NCI-H128 (cell line): ENCODE data around the gene TBCEL.

Source experiments
- DNase-seq: peaks from one replicate; lab custom pipeline; 2025; ENCODE audit not compliant: unreplicated experiment; lab: John Stamatoyannopoulos, UW

Gene TBCEL

DNA sequence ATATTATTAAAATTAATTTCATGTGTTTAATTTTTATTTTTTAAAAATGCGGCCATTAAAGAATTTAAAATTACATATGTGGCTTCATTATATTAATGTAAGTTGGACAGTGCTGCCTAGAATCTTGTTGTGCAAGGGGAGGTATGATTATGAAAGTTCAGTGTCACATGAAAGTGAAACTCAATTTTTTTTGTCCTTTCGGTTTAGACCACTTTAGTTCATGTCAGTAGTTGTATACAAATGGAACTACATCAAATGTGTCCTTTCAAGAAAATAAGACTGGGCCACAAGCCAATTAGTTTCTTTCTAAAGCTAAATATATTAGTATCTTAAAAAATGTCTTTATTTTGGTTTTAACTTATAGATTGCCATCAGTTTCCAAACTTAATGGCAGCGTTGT, 35.7 kb downstream of the TBCEL start:
- DNase-seq = no peak

DNA sequence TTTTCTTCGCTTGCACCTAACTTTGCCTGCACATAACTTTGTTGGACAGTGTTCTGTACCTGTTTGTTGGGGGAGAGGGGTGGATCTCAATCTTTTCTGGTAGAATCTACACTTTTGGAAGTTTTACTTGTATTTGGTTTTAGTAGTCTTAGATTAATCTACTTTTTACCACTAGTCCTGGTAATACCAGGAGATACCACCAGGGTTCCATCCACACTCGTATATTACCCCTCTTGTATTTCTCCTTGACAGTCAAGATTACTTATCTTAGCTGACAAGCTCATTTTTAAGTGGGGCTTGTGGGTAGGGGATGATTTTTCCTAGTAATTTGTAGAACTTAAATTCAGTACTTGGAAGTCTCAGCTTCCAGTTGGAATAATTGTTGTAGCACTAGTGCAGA, 39.8 kb downstream of the TBCEL start:
- no peak for DNase-seq

DNA sequence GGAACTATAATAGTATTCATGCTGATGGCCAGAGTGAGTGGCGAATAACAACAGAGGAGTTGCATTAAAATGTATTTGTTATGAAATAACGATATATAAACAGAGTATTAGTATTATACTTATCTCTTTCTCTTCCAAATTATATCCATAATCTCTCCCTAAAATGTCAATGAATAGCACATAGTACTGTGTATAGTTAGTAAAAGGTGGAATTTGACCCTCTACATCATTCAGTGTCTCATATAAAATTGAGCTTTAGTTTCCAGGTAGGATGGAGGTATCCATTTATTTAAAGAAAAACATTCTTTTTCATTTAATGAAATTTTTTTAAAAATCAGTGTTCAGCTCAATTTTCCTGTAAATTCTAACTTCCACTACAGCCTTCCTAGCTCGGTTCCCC, 42.7 kb downstream of the TBCEL start:
- no peak for DNase-seq

DNA sequence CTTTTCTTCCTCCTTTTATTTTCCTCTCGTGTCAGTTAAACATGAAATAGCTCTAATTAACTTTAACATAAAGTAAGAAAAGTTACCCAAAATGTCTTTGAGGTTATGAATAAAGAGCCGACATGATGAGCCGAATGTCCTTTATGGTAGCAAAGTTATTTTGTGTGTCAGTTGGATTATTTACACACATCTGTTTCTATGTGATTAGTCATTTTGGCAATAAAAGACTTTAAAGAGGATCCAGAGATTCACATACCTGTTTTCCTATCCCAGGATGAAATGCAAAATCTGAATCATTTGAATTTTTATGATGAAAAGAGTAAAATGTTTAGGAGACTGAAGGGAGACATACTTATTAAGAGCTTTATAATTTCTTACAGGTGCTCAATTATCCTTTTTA, 43.1 kb downstream of the TBCEL start:
- DNase-seq = no peak

DNA sequence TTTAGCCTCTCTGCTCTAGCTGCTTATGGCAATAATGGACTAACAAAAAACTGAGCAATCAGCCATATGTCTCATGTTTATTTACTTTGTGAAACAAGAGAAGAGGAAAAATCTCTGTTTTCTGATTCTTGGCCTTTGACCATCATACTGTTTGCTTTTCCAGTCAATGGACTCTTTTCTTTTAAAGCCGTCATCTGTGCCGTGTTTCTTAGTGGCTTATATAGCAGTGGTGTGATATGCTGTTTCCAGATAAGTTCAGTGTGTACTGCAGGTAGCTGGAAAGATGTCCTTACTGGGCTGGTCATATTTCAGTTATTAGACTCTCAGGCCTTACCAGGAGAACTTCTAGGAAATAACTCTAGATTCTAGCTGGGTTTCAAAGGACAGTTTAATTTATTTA, 43.6 kb downstream of the TBCEL start:
- DNase-seq = no peak

DNA sequence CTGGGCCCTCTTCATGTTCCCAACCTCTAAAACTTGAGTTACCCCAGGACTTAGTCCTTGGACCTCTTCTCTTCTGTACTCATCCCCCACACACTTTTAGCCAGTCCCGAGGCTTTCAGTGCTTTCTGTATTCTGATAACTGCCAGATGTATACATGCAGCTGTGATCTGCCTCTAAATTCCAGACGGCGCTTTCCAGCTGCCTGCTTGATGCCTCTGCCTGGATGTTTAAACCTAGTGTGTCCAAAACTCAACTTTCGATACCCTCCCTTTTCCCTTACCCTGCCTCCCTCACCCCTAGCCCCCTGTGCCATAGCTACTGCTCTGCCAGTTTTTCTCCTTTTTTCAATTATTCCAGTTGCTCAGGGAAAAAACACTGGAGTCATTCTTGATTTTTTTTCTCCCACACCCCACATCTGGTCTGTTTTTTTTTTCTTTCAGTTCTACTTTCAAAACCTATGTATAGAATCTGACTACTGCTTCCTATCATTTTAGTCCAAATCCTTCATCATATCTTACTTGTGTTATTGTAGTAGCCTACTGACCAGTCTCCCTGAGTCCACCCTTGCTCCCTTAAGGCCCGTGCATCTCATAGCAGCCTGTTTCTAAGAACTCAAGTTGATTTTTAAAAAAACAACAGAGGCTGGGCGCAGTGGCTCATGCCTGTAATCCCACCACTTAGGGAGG, 44.2 kb downstream of the TBCEL start:
- no peak for DNase-seq

DNA sequence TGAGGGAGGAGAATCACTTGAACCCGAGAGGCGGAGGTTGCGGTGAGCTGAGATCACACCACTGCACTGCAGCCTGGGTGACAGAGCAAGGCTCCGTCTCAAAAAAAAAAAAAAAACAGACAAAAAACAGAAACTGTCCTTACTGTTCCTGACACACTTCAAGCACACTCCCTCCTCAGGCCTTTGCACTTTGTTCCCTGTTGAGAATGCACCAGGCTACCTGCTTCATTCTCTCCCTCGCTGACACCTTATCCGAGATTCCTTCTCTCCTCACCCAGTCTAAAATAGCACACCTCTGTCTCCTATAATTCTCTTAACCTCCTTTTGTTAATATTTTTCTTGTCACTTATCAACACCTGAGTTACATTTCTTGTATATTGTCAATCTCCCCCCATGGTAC, 44.9 kb downstream of the TBCEL start:
- DNase-seq = no peak

DNA sequence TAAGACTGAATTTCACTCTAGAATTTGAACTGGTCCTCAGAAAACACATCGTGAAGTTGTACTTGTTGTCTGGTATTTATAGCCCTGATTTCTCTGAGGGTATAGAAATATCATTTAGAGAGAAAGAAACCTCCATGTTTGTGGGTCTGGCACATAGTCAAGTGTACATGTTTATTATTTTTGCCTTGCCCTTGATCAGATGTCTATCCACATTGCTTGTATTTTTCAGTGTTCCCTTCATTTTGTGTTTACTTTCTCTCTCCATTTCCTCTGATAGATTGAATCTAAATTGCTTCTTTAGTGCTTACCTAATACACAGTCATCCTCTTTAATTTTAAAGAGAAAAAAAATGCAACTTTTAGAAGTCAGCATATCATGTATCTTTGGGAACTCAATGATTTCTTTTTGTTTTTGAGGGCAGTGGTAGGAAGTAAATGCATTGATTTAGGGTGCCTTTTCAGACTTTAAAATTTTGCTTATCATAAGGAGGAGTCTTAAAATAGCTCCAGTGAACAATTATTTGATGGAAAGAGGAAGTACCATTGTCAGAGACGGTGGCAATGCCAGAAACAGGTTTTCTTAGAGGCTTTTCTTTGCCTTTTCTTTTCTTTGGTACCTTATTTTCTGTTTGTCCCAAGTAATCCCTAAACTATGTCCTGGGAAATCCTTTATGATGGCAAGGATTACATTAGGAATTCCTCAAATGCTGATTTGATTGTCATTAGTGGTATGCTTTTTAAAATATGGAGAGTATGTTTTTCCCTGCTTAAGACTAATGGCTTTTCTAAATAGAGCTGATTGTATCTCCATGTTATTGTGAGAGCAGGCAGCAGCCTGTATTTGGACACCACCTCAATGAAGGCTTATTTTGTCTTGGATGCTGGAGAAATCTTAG, 47.3 kb downstream of the TBCEL start:
- DNase-seq = no peak

DNA sequence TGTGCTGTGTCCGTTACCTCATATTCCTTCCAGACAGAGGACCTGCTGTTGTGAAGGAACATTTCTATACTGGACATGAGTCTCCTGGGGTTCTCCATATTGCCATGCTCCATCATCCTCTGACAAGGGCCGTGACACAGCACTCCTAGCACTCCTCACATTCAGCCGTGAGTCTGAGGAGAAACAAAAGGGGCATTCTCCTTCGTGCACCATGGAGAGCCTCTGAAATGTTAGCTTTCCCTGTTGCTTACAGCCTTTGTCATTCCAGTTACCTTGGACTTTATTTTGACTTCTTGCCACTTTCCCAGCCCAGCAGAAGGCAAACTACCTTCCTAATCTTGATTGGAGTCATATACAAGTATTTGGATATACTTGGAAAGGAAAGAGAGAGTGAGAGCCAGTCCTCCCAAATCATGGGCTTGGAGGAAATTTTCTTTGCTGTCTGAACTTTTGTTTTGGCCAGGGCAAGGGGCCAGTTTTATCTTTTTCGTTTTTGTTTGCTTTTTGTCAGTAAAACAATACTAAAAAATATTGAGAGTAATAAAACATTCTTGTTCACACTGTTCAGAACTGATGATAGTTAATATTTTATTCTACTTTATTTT, 48.0 kb downstream of the TBCEL start:
- DNase-seq = no peak

DNA sequence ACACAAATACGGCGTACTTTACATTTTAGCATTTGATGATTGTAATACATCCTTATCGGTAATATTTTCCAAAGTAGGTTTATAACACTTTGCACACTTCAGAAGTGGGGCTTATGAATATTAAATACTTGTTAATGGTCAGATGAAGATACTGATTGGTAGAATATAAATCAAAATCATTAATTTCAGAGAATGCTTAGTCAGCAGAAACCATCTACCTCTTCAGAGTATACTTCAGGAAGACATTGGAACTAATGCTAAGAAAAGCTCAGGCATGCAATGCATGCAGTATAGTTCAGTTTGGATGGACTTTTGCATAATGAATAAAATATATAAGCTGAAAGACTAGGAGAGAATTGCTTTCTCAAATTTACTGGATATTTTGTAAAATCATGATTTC, 57.4 kb downstream of the TBCEL start:
- no peak for DNase-seq

DNA sequence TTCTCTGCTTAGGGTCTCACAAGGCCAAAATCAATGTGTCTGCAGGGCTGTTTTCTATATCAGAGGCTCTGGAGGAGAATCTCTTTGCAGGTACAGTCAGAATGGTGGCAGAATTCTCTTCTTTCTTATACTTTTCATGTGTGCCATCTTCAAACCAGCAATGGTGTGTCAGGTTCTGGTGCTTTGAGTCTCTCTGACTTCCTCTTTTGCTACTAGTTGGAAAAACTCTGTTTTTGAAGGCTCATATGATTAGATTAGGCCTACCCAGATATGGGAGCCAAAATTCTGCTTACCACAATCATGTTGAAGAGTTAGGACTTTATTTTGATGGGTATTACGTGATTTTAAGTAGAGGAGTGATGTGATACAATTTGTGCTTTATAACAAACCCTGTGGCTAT, 58.3 kb downstream of the TBCEL start:
- DNase-seq = no peak

DNA sequence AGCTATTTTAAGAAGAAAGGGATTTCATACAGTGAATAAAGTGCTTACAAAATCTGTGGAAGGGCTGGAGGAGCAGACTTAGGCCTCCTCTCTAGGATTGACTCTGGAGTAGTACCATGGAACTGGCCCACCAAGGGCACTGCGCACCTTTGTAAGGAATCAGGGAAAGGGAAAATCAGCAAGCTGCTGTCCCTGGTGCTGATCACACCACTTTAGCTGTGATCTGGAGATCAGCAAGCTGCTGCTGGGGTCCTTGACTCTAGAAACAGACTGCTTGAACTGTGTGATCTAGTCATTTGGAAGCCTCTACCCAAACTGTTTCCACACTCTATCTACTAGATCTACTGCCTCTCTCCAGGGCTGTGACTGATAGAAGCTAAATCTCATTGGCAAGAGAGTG, 58.8 kb downstream of the TBCEL start:
- no peak for DNase-seq

DNA sequence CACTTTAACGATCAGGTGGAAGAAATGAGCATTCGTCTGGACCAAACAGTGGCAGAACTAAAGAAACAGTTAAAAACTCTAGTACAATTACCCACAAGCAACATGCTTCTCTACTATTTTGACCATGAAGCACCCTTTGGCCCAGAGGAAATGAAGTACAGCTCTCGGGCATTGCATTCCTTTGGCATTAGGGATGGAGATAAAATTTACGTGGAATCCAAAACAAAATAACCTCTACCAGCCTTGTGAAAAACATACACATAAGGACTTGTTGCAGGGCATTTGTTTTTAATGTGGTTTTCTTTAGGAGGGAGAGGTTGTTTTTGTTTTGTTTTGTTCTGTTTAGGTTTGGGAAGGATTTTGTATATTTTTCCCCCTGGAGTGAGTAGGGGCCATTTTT, 63.0 kb downstream of the TBCEL start:
- DNase-seq = no peak

DNA sequence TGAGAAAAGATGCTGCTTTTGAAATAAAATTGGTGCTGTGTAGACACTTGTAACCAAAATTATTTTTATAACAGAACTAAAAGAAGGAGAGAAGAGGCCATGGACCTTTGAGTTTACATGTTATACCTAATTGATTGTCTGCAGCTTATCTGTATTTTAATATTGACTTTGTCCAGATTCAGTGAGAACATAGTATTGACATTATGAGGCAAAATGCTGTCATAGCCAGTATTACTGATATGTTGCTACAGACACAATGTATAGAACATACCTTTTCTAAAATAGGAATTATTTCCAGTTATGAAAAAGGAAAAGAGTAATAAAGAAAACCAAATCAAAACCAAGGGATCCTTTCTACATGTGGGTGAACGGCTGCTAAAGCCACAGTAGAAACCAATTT, 65.7 kb downstream of the TBCEL start:
- no peak for DNase-seq

DNA sequence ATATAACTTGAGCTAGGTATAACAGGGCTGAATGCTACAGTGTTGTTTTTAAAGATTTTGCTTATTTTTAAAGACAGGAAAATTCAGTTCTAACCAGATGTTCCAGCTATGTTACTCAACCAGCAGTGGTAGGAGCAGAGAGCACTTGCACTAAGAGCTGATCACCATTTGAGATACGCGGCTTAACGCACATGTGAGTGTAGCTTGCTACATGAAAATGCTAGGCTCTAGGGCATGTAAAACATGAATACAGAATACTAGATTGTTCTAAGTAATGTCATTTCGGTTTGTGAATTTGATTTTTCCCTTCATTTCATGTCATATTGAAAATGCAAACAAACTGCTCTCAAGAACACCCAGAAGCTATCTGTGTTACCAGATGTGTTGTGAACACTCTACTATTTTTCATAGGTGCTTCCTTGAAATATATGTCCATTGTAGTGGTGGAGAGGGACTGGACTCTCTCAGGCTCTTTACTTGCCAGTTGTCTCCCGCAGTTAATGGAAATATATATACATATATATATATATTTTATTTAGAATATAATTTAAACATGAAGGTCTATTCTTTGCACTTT, 66.3 kb downstream of the TBCEL start:
- no peak for DNase-seq

DNA sequence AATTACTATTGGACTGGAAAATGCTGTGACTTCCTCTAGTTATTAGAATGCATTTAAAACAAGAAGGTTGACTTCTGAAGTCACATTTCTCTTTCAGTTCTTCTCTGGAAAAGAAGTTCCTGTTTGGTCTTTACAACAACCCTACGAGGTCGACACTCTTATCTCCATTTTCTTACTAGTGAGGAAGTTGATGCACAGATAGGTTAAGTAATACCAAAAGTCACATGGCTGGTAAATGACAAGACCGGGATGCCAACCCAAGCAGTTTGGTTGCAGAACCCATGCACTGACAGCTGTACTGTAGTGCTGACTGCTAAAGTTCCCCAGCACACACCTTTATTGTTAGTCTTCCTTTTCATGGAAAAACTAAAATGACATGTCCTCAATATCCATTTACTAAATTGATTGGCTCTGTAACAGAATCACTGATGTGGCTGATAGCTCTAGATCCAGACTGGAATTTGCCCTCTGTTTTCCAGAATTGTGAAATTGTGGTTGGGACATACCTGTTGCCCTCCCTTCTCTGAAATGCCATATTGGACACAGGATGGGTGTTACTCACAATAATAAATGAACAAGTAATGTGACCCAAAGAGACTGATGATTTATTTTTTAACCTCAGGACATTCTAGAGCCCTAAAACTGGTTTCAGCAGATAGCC, 67.7 kb downstream of the TBCEL start:
- no peak for DNase-seq

DNA sequence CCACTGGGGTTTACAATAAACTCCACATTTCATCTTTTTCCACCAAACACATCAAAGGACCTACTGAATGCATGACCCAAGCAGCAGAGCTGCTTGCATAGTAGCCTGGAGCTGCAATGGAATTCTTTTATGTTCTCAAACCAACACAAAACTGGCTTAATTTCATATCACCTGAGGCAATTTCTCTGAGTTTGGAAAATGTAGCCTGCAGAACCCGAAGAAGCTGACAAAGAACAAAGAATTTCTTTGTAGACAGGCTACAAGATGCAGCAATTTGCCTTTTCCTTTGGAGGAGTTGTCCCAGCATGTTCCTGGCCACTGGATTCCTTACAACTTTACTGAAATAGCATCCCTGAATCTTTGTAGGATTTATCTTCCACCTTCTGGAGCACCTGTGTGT, 71.7 kb downstream of the TBCEL start:
- DNase-seq = no peak

DNA sequence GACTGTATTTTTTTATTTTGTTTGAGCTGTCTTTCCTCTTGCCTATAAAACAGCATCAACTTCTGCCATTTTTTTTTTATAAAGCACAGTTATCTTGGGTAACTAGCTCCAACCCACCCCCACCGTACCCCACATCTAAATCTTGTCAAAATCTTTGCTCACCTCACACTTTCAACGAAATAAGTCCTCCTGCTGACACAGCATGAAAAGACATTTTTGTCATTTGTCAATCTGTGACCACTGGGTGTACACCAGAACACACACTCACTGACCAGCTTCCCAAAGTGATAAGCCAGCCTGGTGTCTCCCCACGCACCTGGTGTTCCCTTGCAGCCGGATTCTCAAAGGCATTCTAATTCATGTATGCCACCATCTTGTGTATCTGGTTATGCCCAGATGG, 75.5 kb downstream of the TBCEL start:
- no peak for DNase-seq

DNA sequence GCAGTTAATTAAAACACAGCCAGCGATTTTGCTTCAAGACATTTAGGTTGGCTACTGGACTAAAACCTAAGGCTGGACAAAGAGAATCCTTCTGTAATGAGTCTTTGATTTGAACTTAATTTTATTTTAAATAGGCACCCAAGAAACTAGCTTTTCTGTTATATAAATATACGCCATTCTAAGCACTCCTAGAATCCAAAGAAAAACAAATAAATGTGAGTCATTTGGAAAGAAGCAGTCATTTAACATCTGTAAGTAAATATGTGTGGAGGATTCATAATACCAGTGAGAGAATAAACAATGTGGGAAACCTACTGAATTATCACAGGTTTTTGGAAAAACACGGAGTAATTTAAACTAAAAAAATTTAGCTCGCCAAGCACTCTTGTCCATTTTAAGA, 76.0 kb downstream of the TBCEL start:
- DNase-seq = no peak

DNA sequence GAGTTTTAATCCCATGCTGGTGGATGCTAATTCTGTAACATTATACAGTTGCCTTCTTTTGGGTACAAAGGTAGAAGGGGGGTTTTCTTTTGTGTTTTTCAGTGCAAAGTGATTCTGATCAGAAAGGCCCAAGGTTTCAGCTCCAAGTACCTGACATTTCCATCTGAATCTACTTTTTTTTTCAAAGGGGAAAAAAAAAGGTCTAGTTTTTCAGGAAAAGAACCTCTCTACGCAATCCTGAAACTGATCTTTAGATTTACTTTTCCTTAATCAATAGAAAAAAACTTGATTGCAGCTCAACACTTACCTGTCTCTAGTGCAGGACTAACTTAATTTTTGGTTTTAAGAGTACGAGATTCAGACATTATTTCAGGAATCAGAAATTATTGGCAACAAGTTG, 77.0 kb downstream of the TBCEL start, which contains the start of gene TECTA:
TSS of gene TECTA (plus strand) at position 301 of the 400 bp plus-strand sequence. CDS start 1,423 bp downstream, outside the sequence.
- no peak for DNase-seq

DNA sequence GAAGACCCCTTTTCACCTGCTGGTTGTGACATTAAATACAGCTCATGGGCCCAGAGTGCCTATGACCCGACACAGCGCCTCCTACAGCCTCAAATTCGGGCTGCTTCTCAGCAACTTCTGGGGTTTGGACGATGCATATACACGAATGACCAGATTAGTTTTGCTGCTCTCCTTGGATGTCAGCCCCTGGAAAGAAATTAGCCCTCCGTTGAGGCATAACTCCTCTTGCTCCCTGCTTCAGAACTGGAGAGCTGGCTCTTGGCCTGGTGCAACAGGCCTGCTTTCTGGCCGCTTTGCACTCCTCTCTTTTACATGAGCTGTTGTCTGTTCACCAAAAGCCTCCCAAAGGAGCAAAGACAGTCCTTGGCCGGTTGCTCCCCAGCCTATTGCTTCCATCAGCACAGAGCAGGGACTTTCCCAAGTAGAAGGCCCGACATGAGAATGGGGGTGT, 80.4 kb downstream of the TBCEL start:
- DNase-seq = no peak
